Activated CD8-positive, alpha-beta T cell treated with anti-CD3 and anti-CD28 coated beads for 36 hours (primary cell): ENCODE measurements around the gene EXOG. TPM values are rescaled to one million over a fixed set of nuclear protein-coding genes. Genes with fewer than 3 reads are reported as not detected.

Source experiments
- ATAC-seq: fragments of 200-7000 bp; cut with Tn5 transposase; one replicate; pipeline ENCODE4 v1.10.0; 2021; ENCODE audit warnings: mild to moderate bottlenecking, moderate library complexity
- CTCF ChIA-PET: fragments of 350-600 bp; sonication (Branson Sonifier 250); formaldehyde crosslinking; loops from one replicate; lab custom pipeline; 2021; ENCODE audit warnings: antibody characterized with exemption; lab: Charles Lee
- POLR2A ChIA-PET: fragments of 350-600 bp; sonication (Branson Sonifier 250); formaldehyde crosslinking; loops from one replicate; lab custom pipeline; 2021; ENCODE audit warnings: antibody characterized with exemption; lab: Charles Lee
- DNase-seq: peaks from one replicate; pipeline ENCODE4 v3.0.0-alpha.2; 2020
- H3K27ac Mint-ChIP-seq: one replicate; pipeline ENCODE4 v1.8.0; 2021; ENCODE audit warnings: mild to moderate bottlenecking, mixed read lengths
- H3K27me3 Mint-ChIP-seq: one replicate; pipeline ENCODE4 v1.8.0; 2021; ENCODE audit warnings: mixed read lengths
- H3K36me3 Mint-ChIP-seq: one replicate; pipeline ENCODE4 v1.8.0; 2021; ENCODE audit warnings: low read depth, mixed read lengths
- H3K4me1 Mint-ChIP-seq: one replicate; pipeline ENCODE4 v1.8.0; 2021; ENCODE audit warnings: low read depth, mixed read lengths
- H3K4me3 Mint-ChIP-seq: one replicate; pipeline ENCODE4 v1.8.0; 2021; ENCODE audit warnings: mild to moderate bottlenecking, moderate library complexity, mixed read lengths
- H3K9me3 Mint-ChIP-seq: one replicate; pipeline ENCODE4 v1.8.0; 2021; ENCODE audit warnings: mixed read lengths
- CTCF ChIP-seq: fragments of 200-600 bp; IDR thresholded peaks from one replicate; pipeline ENCODE4 v1.8.0; 2022; ENCODE audit warnings: antibody characterized with exemption, mild to moderate bottlenecking
- intact Hi-C: fragments of 100-400 bp; cut with micrococcal nuclease; formaldehyde crosslinking; loops from one replicate; pipeline ENCODE4 v1.10.0; 2022
- total RNA-seq, 2 experiments: library from RNA; stranded (reverse); gene quantifications; one replicate each; pipeline ENCODE4 v1.2.3, GENCODE V29; 2021

Gene EXOG
- total RNA-seq, 2 experiments from 2014 or later: 16.8 to 17.7 TPM

GRCh38 chr3:38490281-38491030, 5.7 kb upstream of the EXOG start:
- H3K27me3 Mint-ChIP-seq: no peaks in the 10 kb centered on the region
- ChIA-PET POLR2A (no interaction called here), CTCF (interaction anchor here (1.0 to 5.2 kb wide), 2 partner anchors 10 to 360 kb away, joined by 3 to 36 read pairs; no protein-coding TSS in a partner anchor)
- no peaks in the 10 kb centered on the region for H3K36me3 Mint-ChIP-seq
- no peaks in the 10 kb centered on the region for H3K9me3 Mint-ChIP-seq
- H3K4me1 Mint-ChIP-seq: no peaks in the 10 kb centered on the region
- no peak for TF ChIP-seq CTCF
- H3K27ac Mint-ChIP-seq: no peak overlapping the region
- H3K4me3 Mint-ChIP-seq: no peak overlapping the region
- intact Hi-C loops: loop anchor here (10.0 kb wide), 1 partner anchor 164 kb away; no protein-coding TSS in a partner anchor
- no peak for DNase-seq
- no peak for ATAC-seq

- Mint-ChIP-seq H3K4me1 (no peaks in the 10 kb centered on the region), H3K9me3 (no peaks in the 10 kb centered on the region), H3K36me3 (no peaks in the 10 kb centered on the region), H3K4me3 (no peak overlapping the region), H3K27me3 (no peaks in the 10 kb centered on the region), H3K27ac (no peak overlapping the region)
- intact Hi-C loops: loop anchor here (10.0 kb wide), 1 partner anchor 164 kb away; no protein-coding TSS in a partner anchor
- POLR2A ChIA-PET: no interaction called here
- CTCF ChIA-PET: interaction anchor here (0.6 to 5.2 kb wide), 4 partner anchors 11 to 612 kb away, joined by 3 to 36 read pairs (median 8); partner anchors contain the start of gene XYLB
- no peak for TF ChIP-seq CTCF
- no peak for ATAC-seq
- no peak for DNase-seq
Measured at GRCh38 chr3:38491215-38491614, 4.9 kb upstream of the EXOG start.

- TF ChIP-seq CTCF: no peak
- H3K9me3 Mint-ChIP-seq: no peaks in the 10 kb centered on the region
- peaks cover 6% of the 10 kb centered on the region for H3K4me1 Mint-ChIP-seq
- H3K4me3 Mint-ChIP-seq: no peak overlapping the region
- no peak overlapping the region for H3K27ac Mint-ChIP-seq
- no peaks in the 10 kb centered on the region for H3K27me3 Mint-ChIP-seq
- CTCF ChIA-PET: interaction anchor here (1.5 to 5.2 kb wide), 4 partner anchors 13 to 163 kb away, joined by 5 to 36 read pairs (median 10); partner anchors contain the start of gene XYLB
- POLR2A ChIA-PET: no interaction called here
- DNase-seq (no peak), ATAC-seq (no peak)
- H3K36me3 Mint-ChIP-seq: no peaks in the 10 kb centered on the region
- intact Hi-C loops: loop anchor here (10.0 kb wide), 1 partner anchor 162 kb away; no protein-coding TSS in a partner anchor
Measured at GRCh38 chr3:38493031-38493430, 3.1 kb upstream of the EXOG start.

- peaks cover 18% of the 10 kb centered on the region for H3K4me1 Mint-ChIP-seq
- intact Hi-C loops: loop anchor here (10.0 kb wide), 1 partner anchor 158 kb away; no protein-coding TSS in a partner anchor
- H3K4me3 Mint-ChIP-seq: peak overlapping the region; percentile 99
- DNase-seq (no peak), ATAC-seq (no peak)
- H3K27ac Mint-ChIP-seq: peak overlapping the region; percentile 95
- no peaks in the 10 kb centered on the region for H3K27me3 Mint-ChIP-seq
- no peak for TF ChIP-seq CTCF
- no peaks in the 10 kb centered on the region for H3K9me3 Mint-ChIP-seq
- peaks cover 20% of the 10 kb centered on the region for H3K36me3 Mint-ChIP-seq
- ChIA-PET CTCF (interaction anchor here (0.6 to 3.1 kb wide), 19 partner anchors 11 to 702 kb away, joined by 3 to 26 read pairs (median 4); partner anchors contain the start of gene XYLB), POLR2A (interaction anchor here (0.6 to 1.6 kb wide), 8 partner anchors 22 to 607 kb away, joined by 3 to 4 read pairs (median 3); no protein-coding TSS in a partner anchor)
Measured at GRCh38 chr3:38497031-38497430, 891 bp downstream of the EXOG start.
